ENCODE measurements around the gene LMF2. TPM values are rescaled to one million over a fixed set of nuclear protein-coding genes. Genes with fewer than 3 reads are reported as not detected.

LMF2 gene
- total and polyA plus RNA-seq, 2 of the 4 experiments (the other 2 are of a cell fraction), result 16.8 to 82.6 TPM

- intact Hi-C loops (cut with micrococcal nuclease), result no loop called here
- Histone ChIP-seq H4K20me1 (ENCODE audit: insufficient read depth, low read length) (peaks cover 4% of the 10 kb centered on the region), H3K27me3 (ENCODE audit: control insufficient read depth, insufficient read depth, low read length) (no peaks in the 10 kb centered on the region), H3K9me1 (ENCODE audit: insufficient read depth, low read length) (peaks cover 3% of the 10 kb centered on the region; the same call in 1 of the 2 replicates), H3K4me3 (ENCODE audit: insufficient read depth, low read depth, low read length) (no peak overlapping the region), H2AK5ac (ENCODE audit: low read depth, low read length) (no peak overlapping the region), H3K4me1 (ENCODE audit: control insufficient read depth, insufficient read depth, low read length) (no peaks in the 10 kb centered on the region), H3K23ac (ENCODE audit: low read depth, low read length) (no peak overlapping the region), H2BK15ac (ENCODE audit: low read depth, low read length) (no peak overlapping the region), H2AFZ (replicated peaks; ENCODE audit: low read length, poor library complexity) (no peak overlapping the region), H2BK5ac (ENCODE audit: low read depth, low read length, poor library complexity, severe bottlenecking) (no peak overlapping the region), H3K79me1 (ENCODE audit: low read depth in 1 of 2, low read length in 2 of 2) (peaks cover 30 to 41% of the 10 kb centered on the region in 2 experiments), H3K4me2 (ENCODE audit: low read depth, low read length) (no peak overlapping the region), H3K9ac (ENCODE audit: low read depth, low read length) (no peak overlapping the region), H3K9me3 (ENCODE audit: control insufficient read depth, insufficient read depth, low read length) (no peaks in the 10 kb centered on the region), H3K14ac (replicated peaks; ENCODE audit: low read depth, low read length) (no peak overlapping the region), H4K8ac (ENCODE audit: low read depth in 2 of 2, low read length in 2 of 2) (no peak overlapping the region), H4K91ac (ENCODE audit: insufficient read depth, low read depth, low read length) (no peak overlapping the region), H2BK120ac (ENCODE audit: low read depth, low read length) (no peak overlapping the region), H2AK9ac (replicated peaks; ENCODE audit: low read depth, low read length, poor library complexity) (no peak overlapping the region), H4K5ac (ENCODE audit: low read depth, low read length) (no peak overlapping the region), H3K18ac (ENCODE audit: low read depth, low read length) (no peak overlapping the region), H3K56ac (ENCODE audit: extremely low read depth, insufficient read depth, low read length) (no peak overlapping the region), H3K27ac (ENCODE audit: insufficient read depth, low read length) (no peak overlapping the region), H2BK20ac (ENCODE audit: low read depth, low read length) (no peak overlapping the region), H3K36me3 (ENCODE audit: control insufficient read depth, insufficient read depth, low read length) (peaks cover 31% of the 10 kb centered on the region), H3K4ac (ENCODE audit: low read depth, low read length) (no peak overlapping the region)
- ChIA-PET CTCF (no interaction called here), POLR2A (ENCODE audit: unreplicated experiment) (no interaction called here)
- ATAC-seq (ENCODE audit: low read depth) (no peak), DNase-seq (no peak)
- dilution Hi-C loops (cut with HindIII; ENCODE audit: low sequenced_read_pairs, unreplicated experiment), result no loop called here
- TF ChIP-seq CTCF (conservative IDR thresholded peaks at IDR 0.05; ENCODE audit: low read depth, low read length), result no peak
- TF ChIP-seq MAZ (IDR thresholded peaks at IDR 0.05; ENCODE audit: borderline replicate concordance, low read depth, low read length), result no peak
- TF ChIP-seq POLR2A (IDR thresholded peaks at IDR 0.05; ENCODE audit: low read depth, low read length), result no peak
- TF ChIP-seq BHLHE40 (IDR thresholded peaks at IDR 0.05; ENCODE audit: low read depth, low read length), result no peak
- no peak for TF ChIP-seq MXI1 (IDR thresholded peaks at IDR 0.05; ENCODE audit: borderline replicate concordance, low read depth, low read length)
- TF ChIP-seq RAD21 (IDR thresholded peaks at IDR 0.05; ENCODE audit: low read length), result no peak
- TF ChIP-seq USF2 (IDR thresholded peaks at IDR 0.05; ENCODE audit: low read depth, low read length), result no peak
- TF ChIP-seq SMC3 (IDR thresholded peaks at IDR 0.05; ENCODE audit: low read depth, low read length), result no peak
- TF ChIP-seq RFX5 (IDR thresholded peaks at IDR 0.05; ENCODE audit: low read depth, low read length), result no peak
- no peak for TF ChIP-seq ELK1 (IDR thresholded peaks at IDR 0.05; ENCODE audit: borderline replicate concordance, low read depth, low read length)
- no peak for TF ChIP-seq RCOR1 (IDR thresholded peaks at IDR 0.05; ENCODE audit: insufficient replicate concordance, low read length)
- TF ChIP-seq MAFK (IDR thresholded peaks at IDR 0.05; ENCODE audit: low read depth, low read length), result no peak
- TF ChIP-seq FOS (IDR thresholded peaks at IDR 0.05; ENCODE audit: low read depth, low read length), result no peak
- WGBS, 2 experiments (ENCODE audit: extremely low coverage in 2 of 2, insufficient read length in 1 of 2), result 79% methylated on average over 3 of the region's 16 CpGs; no CpG with 5 or more reads in 1 of the 2 experiments
- in situ Hi-C loops (cut with MboI; ENCODE audit: low sequenced_read_pairs), result no loop called here
- BruUV-seq (replicated peaks), result no TSS peak
Observed at GRCh38 chr22:50516891-50517290, 9.4 kb upstream of the LMF2 start.

Data from IMR-90 (cell line).